ENCODE results near the gene TNPO3.
"Not testable (repeated sequence)": the region's sequence is repeated elsewhere in the genome, so short reads cannot be mapped to it uniquely, and the experiment has no call there.

TNPO3 gene

DNA sequence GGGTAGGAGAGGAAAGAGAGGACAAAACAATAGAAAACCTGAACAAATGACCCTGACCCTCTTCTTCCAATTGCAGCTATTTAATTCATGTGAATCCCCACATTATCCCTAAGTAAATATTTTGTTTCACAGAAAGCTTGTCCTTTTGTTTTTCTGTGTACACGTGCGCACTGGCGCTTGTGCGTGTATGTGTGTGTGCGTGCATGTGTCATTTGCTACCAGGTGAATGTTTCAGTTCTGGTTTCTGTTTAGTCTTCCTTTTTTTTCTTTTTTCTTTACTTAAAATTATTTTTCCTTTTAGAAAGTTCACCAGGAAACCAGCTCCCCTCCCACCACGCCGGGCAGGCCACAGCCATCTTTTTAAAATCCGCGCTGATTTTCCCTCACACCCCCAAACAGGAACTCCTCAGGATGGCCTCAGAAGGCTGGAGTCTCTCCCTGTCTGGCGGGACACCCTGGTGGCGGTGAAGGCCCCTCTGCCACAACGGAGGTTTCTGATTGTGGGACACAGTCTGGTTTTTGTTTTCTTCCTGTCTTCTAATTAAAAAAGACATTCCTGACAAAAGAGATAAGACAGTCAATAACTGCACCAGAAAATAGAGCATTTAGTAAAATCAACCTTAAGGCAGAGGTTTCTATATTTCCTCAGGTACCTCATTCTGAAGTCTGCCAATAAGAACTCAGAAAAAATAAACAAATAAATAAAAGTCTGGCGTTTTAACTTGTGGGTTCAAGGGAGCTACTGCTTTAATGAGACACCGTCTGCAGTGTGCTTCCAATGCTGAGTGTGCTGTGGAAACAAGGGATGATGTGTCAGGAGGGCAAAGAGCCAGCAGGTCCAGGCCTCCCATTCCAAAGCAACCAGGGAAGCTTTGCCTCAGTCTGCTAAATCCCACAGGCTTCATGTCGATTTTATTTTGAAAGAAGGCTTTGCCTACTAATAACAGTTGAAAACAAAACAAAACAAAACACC, 99.8 kb downstream of the TNPO3 start:
- DNase-seq: no peak

GRCh38 chr7:128954150-128954549, 100.8 kb downstream of the TNPO3 start:
- DNase-seq: no peak

GRCh38 chr7:128951296-128951695, 103.6 kb downstream of the TNPO3 start:
- DNase-seq: no peak

DNA sequence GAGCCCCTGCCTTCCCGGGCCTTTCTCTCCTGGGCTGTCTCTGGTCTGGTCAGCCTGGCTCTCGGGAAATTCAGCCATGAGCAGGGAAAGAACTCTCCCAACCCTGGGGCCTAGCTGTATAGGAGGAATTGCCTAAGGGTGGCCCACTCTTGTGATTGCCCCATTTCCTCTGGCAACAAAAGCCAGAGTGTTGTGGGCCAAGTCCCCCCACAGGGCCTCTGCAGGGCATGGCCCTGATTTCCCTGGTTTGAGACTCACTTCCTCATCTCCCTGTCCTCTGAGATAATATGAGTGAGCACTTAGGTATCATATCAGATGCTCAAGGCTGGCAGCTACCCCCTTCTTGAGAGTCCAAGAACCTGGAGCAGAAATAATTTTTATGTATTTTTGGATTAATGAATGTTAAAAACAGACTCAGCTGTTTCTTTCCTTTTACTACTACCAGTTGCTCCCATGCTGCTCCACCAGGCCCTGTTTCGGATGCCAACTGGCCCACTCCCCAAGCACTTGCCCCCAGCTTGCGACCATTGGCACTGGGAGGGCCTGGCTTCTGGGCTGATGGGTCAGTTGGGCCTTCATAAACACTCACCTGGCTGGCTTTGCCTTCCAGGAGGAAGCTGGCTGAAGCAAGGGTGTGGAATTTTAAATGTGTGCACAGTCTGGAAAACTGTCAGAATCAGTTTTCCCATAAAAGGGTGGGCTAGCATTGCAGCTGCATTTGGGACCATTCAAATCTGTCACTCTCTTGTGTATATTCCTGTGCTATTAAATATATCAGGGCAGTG, 105.7 kb downstream of the TNPO3 start:
- no peak for DNase-seq

- no peak for DNase-seq
These were observed 106.5 kb downstream of the TNPO3 start for GRCh38 chr7:128948312-128948973.

DNA sequence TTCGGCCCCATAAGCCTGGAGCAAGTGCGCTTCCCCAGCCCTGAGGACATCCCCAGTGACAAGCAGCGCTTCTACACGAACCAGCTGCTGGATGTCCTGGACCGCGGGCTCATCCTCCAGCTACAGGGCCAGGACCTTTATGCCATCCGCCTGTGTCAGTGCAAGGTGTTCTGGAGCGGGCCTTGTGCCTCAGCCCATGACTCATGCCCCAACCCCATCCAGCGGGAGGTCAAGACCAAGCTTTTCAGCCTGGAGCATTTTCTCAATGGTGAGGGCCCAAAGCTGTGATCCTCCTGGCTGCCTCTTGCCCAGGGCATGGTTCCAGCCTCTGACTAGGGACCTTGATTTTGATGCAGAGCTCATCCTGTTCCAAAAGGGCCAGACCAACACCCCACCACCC, 107.1 kb downstream of the TNPO3 start:
- DNase-seq: no peak

GRCh38 chr7:128946936-128947830, 107.7 kb downstream of the TNPO3 start:
- no peak for DNase-seq

DNA sequence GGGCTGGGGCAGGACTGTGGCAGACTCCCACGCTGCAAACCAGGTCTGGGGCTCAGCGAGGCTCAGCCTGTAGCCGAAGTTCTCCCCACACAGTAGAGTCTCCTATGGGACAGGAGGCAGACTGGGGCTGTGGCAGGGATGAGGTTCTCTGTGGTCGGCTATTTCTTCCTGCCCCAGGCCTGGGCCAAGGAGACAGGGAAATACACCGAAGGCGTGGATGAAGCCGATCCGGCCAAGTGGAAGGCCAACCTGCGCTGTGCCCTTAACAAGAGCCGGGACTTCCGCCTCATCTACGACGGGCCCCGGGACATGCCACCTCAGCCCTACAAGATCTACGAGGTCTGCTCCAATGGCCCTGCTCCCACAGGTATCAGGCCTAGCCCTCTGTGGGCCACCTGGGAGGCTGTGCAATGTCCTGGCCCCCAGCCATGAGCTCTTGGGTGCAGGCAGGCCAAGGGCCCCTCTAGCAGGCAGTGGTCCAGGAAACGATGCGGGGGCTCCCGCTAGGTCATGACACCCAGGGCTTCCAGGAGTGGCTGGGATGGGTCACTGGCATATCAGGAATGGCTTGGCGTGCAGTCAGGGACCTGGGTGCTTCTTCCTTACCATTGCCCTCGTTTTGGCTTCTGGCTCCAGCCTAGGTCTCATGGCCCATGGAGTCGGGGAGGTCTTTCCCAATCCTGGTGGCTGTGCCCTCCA, 109.1 kb downstream of the TNPO3 start:
- no peak for DNase-seq

DNA sequence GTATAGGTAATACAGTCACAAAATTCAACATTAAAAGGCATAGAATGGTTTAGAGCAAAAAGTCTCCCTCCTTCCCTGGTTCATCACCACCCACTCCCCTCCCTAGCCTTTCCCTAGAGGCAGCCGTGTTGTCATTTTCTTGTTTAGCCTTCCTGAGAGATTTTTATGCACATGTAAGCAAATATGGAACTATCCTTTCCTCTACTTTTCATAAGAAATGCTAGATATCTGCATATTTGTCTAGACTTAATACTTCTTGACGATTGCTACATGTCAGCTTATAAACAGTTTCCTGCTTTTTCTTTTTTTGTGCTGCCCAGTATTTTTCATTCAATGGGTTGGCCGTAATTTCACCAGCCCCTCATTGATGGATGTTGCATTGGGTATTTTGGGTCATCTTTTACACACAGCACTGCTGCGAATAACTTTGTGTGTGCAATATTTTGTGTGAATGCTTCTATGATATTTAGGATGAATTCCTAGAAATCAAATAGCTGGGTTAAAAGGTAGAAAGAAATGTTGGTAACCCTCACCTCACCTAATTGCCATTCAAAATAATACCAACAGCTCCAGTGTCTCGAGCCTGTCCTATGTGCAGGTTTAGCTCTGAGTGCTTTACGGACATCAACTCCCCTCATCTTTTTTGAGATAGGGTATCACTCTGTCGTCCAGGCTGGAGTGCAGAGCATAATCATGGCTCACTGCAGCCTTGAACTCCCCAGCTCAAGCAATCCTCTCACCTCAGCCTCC, 110.2 kb downstream of the TNPO3 start:
- DNase-seq: no peak

DNA sequence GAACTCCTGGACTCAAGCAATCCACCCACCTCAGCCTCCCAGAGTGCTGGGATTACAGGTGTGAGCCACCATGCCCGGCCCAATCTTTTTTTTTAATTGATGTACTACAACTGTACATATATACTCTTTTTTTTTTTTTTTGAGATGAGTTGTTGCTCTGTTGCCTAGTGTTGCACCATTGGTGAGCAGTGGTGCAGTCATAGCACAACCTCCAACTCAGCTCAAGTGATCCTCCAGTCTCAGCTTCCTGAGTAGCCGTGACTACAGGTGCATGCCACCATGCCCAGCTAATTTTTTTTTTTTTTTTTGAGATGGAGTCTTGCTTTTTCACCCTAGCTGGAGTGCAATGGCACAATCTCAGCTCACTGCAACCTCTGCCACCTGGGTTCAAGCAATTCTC, 111.7 kb downstream of the TNPO3 start:
- not testable (repeated sequence) for DNase-seq

GRCh38 chr7:128941946-128942526, 112.9 kb downstream of the TNPO3 start:
- no peak for DNase-seq

- DNase-seq: no peak
These were observed 113.5 kb downstream of the TNPO3 start for GRCh38 chr7:128941323-128941890.

DNA sequence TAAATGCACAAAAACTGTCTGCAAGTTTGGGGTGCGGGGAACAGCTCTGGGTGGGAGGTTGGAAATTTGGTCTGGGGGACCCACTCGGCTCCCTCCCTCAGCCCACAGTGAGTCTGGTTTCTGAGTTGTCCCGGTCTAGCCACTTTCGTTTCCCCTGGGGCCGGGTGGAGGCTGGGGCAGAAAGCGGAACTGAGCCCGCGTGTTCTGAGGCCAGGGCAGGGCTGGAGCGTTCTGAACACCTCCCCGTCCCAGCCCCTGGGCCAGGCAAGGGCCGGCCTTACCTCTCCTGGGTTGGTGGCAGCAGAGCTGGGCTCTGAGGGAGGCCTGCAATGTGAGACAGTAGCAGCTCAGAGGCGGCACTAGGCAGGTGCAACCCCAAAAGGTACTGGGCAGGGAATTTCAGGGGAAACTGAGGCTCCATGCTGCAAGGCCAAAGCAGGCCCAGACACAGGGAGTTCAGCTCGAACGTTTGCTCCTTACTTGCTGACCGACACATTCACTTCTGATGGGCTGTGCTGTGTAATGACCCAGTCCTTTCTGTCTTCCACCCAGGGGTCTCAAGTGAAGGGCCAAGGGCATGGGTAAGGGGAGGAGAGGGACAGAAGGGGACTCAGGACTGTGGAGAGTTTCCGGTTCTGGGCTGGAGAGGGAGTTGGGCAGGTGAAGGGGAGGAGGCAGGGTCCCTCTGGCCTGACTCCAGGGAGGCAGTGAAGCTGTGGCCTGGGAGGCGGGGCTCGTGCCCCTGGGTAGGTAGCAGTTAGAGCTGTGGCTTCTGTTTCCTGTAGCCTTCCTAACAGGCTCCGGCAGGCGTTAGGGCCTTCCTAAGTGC, 114.2 kb downstream of the TNPO3 start:
- DNase-seq: no peak

GRCh38 chr7:128939861-128940410, 115.0 kb downstream of the TNPO3 start:
- no peak for DNase-seq

GRCh38 chr7:128939075-128939860, 115.6 kb downstream of the TNPO3 start:
- no peak for DNase-seq

- no peak for DNase-seq
These were observed 116.3 kb downstream of the TNPO3 start for GRCh38 chr7:128938544-128939074.
